Measurements from ENCODE around the gene LRRC8D. TPM values are rescaled to one million over a fixed set of nuclear protein-coding genes. Genes with fewer than 3 reads are reported as not detected.

Gene LRRC8D
- total RNA-seq, 1 donor from 2014 or later = 17.0 TPM

DNA sequence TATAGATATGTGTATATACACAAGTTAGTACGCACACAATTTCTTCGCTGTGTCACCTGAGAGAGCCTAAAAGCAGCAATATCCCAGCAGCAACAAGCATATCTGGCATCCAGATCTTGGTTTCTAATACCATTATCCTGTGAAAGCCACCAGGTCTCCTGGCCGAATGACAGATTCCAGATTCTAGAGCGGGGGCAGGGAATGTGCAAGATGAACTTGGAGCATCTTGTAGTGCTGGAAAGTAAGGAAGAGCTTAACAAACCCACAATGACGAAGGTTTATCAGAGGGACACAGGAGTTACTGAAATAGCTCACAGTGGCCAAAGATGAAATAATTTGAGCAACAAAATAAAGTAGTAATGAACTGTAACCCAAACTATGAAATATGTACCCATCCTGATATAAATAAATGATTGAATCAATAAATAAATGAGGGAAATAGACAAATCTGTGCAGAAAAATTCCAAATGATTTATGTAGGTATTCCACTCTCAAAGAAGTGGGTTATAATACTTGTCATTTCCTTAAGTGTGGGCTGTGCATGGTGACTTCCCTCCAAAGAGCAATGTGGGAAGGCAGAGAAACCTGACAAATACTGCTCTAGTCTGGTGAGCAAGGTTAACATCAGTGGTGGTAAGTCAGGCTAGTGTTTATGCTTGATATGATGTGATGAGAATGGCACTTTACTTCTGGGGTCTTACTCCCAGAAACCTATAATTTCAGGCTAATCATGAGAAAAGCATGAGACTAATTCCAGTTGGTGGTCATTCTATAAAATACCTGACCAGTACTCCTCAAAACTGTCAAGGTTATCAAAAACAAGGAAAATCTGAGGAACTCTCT, 67.9 kb downstream of the LRRC8D start:
- Histone ChIP-seq H3K4me3 (no peak overlapping the region), H3K27me3 (no peaks in the 10 kb centered on the region), H3K4me1 (no peaks in the 10 kb centered on the region), H3K9me3 (no peaks in the 10 kb centered on the region), H3K36me3 (no peaks in the 10 kb centered on the region), H3K27ac (no peak overlapping the region)
- intact Hi-C loops (cut with DNase I) = no loop called here
- TF ChIP-seq, protein P1, sequence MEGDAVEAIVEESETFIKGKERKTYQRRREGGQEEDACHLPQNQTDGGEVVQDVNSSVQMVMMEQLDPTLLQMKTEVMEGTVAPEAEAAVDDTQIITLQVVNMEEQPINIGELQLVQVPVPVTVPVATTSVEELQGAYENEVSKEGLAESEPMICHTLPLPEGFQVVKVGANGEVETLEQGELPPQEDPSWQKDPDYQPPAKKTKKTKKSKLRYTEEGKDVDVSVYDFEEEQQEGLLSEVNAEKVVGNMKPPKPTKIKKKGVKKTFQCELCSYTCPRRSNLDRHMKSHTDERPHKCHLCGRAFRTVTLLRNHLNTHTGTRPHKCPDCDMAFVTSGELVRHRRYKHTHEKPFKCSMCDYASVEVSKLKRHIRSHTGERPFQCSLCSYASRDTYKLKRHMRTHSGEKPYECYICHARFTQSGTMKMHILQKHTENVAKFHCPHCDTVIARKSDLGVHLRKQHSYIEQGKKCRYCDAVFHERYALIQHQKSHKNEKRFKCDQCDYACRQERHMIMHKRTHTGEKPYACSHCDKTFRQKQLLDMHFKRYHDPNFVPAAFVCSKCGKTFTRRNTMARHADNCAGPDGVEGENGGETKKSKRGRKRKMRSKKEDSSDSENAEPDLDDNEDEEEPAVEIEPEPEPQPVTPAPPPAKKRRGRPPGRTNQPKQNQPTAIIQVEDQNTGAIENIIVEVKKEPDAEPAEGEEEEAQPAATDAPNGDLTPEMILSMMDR (IDR thresholded peaks at IDR 0.05) = no peak
- no peak for ATAC-seq
- no peak for DNase-seq

DNA sequence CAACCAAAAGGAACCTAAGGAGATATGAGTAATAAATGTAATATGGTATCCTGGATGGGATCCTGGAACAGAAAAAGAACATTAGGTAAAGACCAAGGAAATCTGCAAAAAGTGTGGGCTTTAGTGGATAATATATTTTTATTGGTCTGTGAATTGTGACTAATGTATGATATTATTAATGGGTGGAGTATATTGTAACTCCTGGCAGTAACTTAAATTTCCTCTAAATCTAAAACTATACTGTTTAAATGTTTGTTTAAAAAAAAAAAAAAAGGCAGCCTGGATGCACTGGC, 68.4 kb downstream of the LRRC8D start:
- no peaks in the 10 kb centered on the region for H3K27me3 ChIP-seq
- no peaks in the 10 kb centered on the region for H3K36me3 ChIP-seq
- DNase-seq (no peak), ATAC-seq (no peak)
- H3K27ac ChIP-seq = no peak overlapping the region
- no peaks in the 10 kb centered on the region for H3K9me3 ChIP-seq
- TF ChIP-seq, protein P1 (IDR thresholded peaks at IDR 0.05) = no peak
- no peaks in the 10 kb centered on the region for H3K4me1 ChIP-seq
- intact Hi-C loops (cut with DNase I) = no loop called here
- H3K4me3 ChIP-seq = no peak overlapping the region

- no peaks in the 10 kb centered on the region for H3K9me3 ChIP-seq
- H3K4me1 ChIP-seq = no peaks in the 10 kb centered on the region
- H3K27me3 ChIP-seq = no peaks in the 10 kb centered on the region
- H3K27ac ChIP-seq = no peak overlapping the region
- TF ChIP-seq, protein P1 (IDR thresholded peaks at IDR 0.05) = no peak
- no peak for ATAC-seq
- intact Hi-C loops (cut with DNase I) = no loop called here
- H3K36me3 ChIP-seq = no peaks in the 10 kb centered on the region
- no peak for DNase-seq
- H3K4me3 ChIP-seq = no peak overlapping the region
Observed at GRCh38 chr1:89890085-89890752, 69.4 kb downstream of the LRRC8D start.

DNA sequence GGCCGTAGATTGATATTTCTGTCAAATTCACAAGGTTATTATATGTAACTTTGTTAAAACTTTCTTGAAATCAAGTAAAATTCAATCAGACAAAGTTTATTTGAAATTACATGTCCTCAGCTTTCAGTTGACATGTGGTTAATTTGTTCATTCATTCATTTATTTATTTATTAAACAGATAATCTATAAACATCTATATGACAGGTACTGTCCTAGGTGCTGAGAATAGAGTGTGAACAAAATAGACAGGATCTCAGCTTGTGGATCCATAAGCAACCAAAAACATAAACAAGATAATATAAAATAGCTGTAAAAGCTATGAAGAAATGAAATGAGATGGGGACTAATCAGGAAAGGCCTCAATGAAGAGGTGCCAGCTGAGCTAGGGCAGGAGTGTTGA, 72.0 kb downstream of the LRRC8D start:
- Histone ChIP-seq H3K36me3 (no peaks in the 10 kb centered on the region), H3K4me3 (no peak overlapping the region), H3K9me3 (no peaks in the 10 kb centered on the region), H3K4me1 (no peaks in the 10 kb centered on the region), H3K27me3 (no peaks in the 10 kb centered on the region), H3K27ac (no peak overlapping the region)
- no peak for ATAC-seq
- no peak for DNase-seq
- intact Hi-C loops (cut with DNase I) = no loop called here
- TF ChIP-seq, protein P1 (IDR thresholded peaks at IDR 0.05) = no peak

DNA sequence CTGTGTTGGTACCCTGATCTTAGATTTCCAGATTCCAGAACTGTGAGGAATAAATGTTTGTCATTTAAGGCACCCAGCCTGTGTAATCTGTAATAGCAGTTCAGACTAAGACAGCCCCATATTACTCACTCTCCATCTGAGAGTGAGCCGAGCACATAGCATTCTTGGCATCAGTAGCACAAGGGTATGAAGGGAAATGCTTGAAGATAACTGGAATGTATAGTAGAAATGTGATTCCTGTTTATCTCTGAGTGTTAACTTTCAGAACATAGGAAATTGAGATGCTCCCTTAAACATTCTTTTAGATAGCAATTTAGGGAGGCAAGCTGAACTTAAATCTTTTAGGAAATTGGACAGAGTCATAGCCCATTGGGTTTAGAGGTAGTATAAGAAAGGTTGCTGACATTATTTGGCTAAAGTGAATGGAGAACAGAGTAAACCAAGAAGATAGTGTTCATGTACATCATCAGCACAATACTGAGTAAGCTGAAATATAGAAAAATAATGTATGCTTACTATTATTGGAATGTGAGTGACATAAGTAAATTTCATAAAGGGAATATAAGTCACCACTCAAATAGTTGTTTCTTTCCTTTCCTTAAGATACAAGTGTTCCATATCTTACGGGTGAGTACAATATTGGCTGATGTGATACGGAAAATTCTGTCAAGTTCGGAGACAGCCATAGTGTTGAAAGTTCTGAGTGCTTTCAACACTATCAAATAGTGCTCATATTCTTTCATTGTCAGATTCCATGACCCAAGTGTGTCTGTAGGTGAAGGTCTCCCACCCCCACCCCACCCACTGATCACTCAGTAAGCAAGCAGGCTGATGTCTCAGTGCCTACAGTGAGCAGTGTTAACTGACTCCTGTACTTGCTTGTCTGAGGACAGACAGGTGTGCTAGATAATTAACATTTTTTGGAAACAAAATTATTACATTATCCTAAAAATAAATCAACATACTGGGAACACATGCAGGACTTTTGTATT, 73.7 kb downstream of the LRRC8D start:
- Histone ChIP-seq H3K27me3 (no peaks in the 10 kb centered on the region), H3K9me3 (no peaks in the 10 kb centered on the region), H3K36me3 (no peaks in the 10 kb centered on the region), H3K27ac (no peak overlapping the region), H3K4me3 (no peak overlapping the region), H3K4me1 (no peaks in the 10 kb centered on the region)
- TF ChIP-seq, protein P1 (IDR thresholded peaks at IDR 0.05) = no peak
- no peak for ATAC-seq
- intact Hi-C loops (cut with DNase I) = no loop called here
- no peak for DNase-seq

Data from upper lobe of right lung (tissue), 1 donor.